PFSK-1 (cell line): ENCODE results near the gene CMTM4.

ENCODE experiments used
- FOXP2 ChIP-seq: optimal IDR thresholded peaks from 2 replicates; pipeline ENCODE3; 2011; ENCODE audit warnings: borderline replicate concordance, control low read depth, inconsistent platforms; ENCODE audit not compliant: insufficient read depth; ENCODE audit errors: extremely low read length, extremely low read depth
- POLR2AphosphoS5 ChIP-seq: IDR thresholded peaks from 2 replicates; pipeline ENCODE4 v1.6.1; 2012; ENCODE audit warnings: low read depth, mild to moderate bottlenecking, control low read depth, low read length, moderate library complexity
- REST ChIP-seq, 2 experiments: IDR thresholded peaks; 2 replicates each; pipeline versions ENCODE4 v1.6.1 to v1.8.0; 2011 to 2012; ENCODE audit warnings: low read depth in 2 of 2, low read length in 2 of 2, control low read depth in 1 of 2, inconsistent platforms in 1 of 2, mild to moderate bottlenecking in 1 of 2, moderate library complexity in 1 of 2; ENCODE audit not compliant: insufficient read depth in 1 of 2
- SIN3A ChIP-seq: IDR thresholded peaks from 2 replicates; pipeline ENCODE4 v1.6.1; 2012; ENCODE audit warnings: mild to moderate bottlenecking, low read length, moderate library complexity, borderline replicate concordance; ENCODE audit not compliant: insufficient read depth
- TAF1 ChIP-seq: IDR thresholded peaks from 2 replicates; pipeline ENCODE4 v1.6.1; 2012; ENCODE audit warnings: low read length, control low read depth, borderline replicate concordance; ENCODE audit not compliant: insufficient read depth

CMTM4 gene

GRCh38 chr16:66620429-66620795 lies 76.1 kb downstream of the CMTM4 start:
- TF ChIP-seq SIN3A (no peak), TAF1 (no peak), POLR2AphosphoS5 (no peak), REST (IDR thresholded peaks at IDR 0.05; ENCODE audit: insufficient read depth in 1 of 2, low read depth in 2 of 2, low read length in 2 of 2) (no peak)

GRCh38 chr16:66619534-66620428 lies 76.8 kb downstream of the CMTM4 start:
- TF ChIP-seq FOXP2 (no peak), REST (IDR thresholded peaks at IDR 0.05; ENCODE audit: insufficient read depth in 1 of 2, low read depth in 2 of 2, low read length in 2 of 2) (no peak), SIN3A (no peak), TAF1 (no peak), POLR2AphosphoS5 (no peak)

GRCh38 chr16:66618588-66619375 lies 77.8 kb downstream of the CMTM4 start:
- TF ChIP-seq REST (IDR thresholded peaks at IDR 0.05; ENCODE audit: insufficient read depth in 1 of 2, low read depth in 2 of 2, low read length in 2 of 2) (no peak), SIN3A (no peak), POLR2AphosphoS5 (no peak), TAF1 (no peak), FOXP2 (no peak)

- TF ChIP-seq FOXP2 (no peak), SIN3A (no peak), REST (IDR thresholded peaks at IDR 0.05; ENCODE audit: insufficient read depth in 1 of 2, low read depth in 2 of 2, low read length in 2 of 2) (no peak), POLR2AphosphoS5 (no peak), TAF1 (no peak)
Measured at GRCh38 chr16:66617728-66618127, 78.8 kb downstream of the CMTM4 start.
